ENCODE results near the gene MCM3AP.

Gene MCM3AP

DNA sequence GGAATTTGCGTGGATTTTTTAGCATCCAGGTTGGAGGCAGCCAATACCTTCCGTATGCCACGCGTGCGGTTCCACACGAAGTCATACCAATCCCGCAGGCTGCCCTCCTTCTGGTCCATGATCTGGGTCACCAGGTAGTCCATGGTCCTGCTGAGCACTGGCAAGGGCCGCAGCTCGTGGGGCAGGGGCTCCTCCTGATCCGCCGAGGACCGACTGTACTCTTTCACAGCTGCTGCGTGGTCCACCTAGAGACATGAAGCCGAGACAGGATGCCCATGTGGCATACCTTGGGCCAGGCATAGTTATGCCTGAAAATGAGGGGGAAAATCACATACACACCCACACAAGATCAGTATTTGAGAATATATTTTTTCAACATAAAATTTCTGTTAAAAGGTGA is 12.1 kb downstream of the MCM3AP start:
- no peak for DNase-seq (ENCODE audit: low read depth)

DNA sequence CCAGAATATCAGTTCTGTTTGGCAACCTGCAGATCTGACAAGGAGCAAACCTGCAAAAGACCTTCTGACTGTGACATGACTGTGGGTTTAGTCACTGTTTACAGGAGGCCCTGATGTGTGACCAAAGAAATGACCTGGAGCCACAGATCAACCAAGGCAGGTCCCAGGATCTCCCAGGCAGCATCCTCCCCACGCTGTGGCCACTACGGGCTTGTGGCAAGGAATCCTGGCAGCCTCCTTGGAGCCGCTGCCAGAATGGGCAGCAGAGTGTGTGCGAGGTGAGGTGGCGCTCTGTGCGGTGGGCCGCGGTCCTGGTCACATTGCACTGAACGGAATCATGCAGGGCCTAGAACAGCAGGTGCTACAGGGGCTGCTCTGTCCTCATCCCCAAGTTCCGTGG is 15.9 kb downstream of the MCM3AP start:
- DNase-seq (ENCODE audit: low read depth) = no peak

DNA sequence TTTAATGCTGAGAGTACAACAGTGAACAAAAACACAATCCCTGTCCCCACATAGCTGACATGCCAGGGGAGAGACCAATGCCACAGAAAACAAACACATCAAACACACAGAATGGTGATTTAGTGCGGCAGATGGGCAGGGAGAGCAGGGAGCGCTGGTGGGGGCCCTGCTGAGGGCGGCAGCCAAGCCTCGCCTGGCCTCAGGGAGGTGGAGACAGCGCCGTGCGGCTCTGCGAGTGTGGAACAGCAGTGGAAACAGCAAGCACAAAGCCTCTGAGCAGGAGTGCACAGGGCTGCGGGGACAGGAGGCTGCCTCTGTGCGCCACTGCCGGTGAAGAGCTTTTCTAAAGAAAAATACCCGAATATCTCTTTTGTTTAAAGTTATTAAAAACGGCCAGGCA is 17.0 kb downstream of the MCM3AP start:
- DNase-seq (ENCODE audit: low read depth) = no peak

- no peak for DNase-seq (ENCODE audit: low read depth)
Measured at GRCh38 chr21:46266946-46267345, 18.5 kb downstream of the MCM3AP start.

- DNase-seq (ENCODE audit: low read depth) = no peak
Measured at GRCh38 chr21:46265736-46266525, 19.5 kb downstream of the MCM3AP start.

DNA sequence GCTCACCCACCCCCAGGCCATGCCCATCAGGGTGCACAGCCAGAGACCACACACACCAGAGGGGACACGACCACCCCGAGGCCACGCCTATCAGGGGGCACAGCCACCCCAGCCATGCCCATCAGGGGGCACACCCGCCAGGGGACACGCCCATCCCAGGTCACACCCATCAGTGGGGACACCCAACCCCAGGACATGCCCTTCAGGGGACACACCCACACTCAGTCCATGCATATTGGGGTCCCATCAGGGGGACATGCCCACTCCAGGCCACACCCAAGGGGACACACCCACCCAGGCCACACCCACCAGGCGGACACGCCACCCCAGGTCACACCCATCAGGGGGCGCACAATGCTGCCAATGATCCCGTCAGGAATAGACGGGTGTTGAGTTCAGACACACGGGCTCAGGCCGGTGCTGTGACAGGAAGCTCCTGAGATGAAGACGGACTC is 20.7 kb downstream of the MCM3AP start:
- DNase-seq (ENCODE audit: low read depth) = no peak

GRCh38 chr21:46264046-46264689 is 21.2 kb downstream of the MCM3AP start:
- no peak for DNase-seq (ENCODE audit: low read depth)

- no peak for DNase-seq (ENCODE audit: low read depth)
Measured at GRCh38 chr21:46256501-46256994, 28.9 kb downstream of the MCM3AP start.

DNA sequence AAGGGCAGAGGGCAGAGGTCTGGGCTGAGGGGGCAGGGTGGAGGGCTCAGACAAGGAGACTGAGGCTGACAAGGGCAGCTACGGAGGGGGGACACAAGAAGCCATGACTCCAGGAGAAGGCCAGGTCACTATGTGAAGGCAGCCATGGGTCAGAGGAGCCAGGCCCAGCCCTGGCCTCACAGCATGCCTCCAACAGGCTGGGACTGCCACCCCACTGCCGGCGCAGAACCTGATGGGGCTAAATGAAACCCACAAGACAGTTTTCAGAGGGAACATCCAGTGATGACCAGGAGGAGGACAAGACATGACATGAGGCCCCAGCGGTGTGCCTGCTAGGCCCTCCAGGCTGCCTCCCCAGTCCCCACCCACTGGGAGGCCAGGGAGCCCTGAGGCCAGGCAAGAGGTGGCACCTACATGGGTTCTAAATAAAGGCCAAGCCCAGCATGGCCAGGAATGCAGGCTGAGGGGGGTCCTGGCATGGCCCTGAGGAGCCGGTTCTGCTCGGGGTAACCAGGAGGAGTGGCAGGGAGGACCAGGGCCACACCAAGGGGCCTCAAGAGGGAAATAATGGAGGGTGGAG is 29.6 kb downstream of the MCM3AP start:
- no peak for DNase-seq (ENCODE audit: low read depth)

GRCh38 chr21:46255166-46255565 is 30.2 kb downstream of the MCM3AP start:
- no peak for DNase-seq (ENCODE audit: low read depth)

DNA sequence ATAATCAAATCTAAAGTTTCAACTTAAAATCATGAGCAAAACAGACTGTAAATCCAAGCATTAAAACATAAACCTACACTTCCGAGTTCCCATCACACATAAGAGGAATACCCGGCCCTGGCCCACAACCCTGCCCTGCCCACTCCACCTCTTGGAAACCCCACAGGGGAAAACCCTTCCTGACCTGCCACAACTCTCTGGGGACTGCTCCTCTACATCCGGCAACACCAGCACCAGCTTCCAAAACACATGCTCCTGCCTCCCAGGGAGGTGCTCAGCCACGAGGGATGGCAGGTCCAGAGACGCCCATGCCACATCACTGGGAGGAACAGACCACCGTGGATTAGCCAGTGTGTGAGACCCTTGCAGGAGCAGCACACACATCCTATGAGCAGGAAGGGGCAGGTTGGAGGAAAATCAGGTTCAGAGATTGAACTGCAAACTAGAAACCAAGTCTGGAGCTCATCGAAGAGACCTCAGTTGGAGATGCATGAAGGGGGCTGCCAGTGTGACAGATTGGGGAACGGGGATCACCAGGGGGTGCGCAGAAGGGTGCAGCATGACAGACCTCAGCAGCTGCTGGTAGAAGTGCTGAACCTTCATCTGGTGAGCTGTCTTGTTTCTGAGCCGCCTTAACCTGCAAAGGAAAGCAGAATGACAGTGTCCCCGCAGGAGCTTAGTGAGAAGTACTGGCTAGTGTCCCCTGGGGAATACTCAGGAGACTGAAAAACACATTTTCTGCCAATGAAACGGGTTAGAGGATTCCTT is 31.0 kb downstream of the MCM3AP start:
- no peak for DNase-seq (ENCODE audit: low read depth)

- DNase-seq (ENCODE audit: low read depth) = no peak
Measured at GRCh38 chr21:46253610-46254124, 31.7 kb downstream of the MCM3AP start.

DNA sequence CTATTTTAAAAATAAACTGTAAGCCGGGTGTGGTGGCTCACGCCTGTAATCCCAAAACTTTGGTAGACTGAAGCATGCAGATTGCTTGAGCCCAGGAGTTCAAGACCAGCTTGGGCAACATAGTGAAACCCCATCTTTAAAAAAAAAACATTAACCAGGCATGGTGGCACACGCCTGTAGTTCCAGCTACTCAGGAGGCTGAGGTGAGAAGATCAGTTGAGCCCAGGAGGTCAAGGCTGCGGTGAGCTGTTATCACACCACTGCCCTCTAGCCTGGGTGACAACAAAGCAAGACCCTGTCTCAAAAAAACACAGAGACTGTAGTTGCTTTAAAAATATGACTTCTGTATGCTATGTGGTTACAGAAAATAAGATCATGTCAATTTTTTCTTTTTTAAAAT is 32.6 kb downstream of the MCM3AP start:
- DNase-seq (ENCODE audit: low read depth) = no peak

- no peak for DNase-seq (ENCODE audit: low read depth)
Measured at GRCh38 chr21:46250146-46250725, 35.2 kb downstream of the MCM3AP start.

- DNase-seq (ENCODE audit: low read depth) = no peak
Measured at GRCh38 chr21:46248827-46249226, 36.6 kb downstream of the MCM3AP start.

DNA sequence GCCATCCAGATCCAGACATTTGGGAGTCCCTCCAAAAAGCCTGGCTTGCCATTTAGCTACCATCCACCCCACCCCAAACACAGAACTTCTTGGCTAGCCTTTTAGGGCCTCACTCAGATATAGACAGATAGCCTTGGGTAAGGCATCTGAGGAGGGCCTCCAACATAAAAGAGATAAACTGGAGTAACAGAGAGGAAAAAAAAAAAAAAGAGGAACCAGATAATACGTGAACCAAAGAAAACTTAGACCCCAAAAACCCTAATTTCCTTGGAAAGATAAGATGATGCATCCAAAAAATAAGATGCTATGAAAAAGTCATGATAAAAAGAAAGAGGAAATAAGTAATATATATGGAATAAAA is 37.0 kb downstream of the MCM3AP start:
- DNase-seq (ENCODE audit: low read depth) = no peak

- no peak for DNase-seq (ENCODE audit: low read depth)
Measured at GRCh38 chr21:46247699-46248421, 37.6 kb downstream of the MCM3AP start.

DNA sequence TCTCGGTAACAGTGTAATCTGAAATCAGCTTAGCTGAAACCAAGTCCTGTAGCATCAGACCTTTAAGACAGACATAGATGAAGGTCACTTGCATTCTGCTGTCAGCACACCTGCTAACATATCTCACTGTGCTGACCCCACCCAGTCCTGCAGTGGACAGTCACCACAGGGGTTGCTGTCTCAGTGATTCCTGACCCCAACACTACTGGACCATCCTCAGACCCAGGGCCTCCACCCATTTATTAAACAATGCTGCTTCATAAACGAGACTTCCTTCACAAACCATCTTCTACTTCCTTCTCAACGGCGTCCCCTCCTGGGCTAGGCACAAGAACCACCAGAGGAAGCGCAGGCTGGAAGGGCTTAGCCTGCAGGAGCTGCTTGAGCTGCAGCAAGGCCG is 39.1 kb downstream of the MCM3AP start:
- DNase-seq (ENCODE audit: low read depth) = no peak

DNA sequence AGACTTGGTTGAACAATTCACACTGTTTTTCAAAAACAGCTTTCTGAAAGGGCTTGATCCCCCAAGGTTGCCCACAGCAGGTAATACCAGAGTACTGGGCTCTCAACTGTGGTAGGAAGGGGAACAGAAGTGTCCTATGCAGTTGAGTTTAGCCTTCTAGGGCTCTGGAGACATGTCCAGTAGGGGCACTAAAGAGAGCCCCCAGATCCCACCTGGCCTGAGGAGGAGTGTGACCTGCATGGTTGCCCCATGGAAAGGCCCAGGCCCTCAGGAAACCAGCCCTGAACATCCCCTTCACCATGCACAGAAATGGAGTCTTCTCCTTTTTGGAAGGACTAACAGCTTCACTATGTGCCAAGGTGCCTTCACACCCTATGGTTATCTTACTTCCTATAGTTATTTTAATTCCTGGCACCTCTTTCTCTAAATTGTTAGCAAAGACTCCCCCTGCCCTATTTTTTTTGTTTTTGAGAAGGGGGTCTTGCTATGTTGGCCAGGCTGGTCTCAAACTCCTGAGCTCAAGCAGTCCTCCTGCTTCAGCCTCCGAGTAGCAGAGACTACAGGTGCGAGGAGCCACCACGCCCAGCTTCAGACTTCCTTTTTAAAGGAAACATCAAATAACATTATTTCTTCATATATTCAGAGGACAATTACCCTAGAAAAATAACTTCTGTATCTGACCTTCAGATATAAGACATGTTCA is 40.0 kb downstream of the MCM3AP start:
- DNase-seq (ENCODE audit: low read depth) = no peak

GRCh38 chr21:46244602-46245001 is 40.8 kb downstream of the MCM3AP start:
- DNase-seq (ENCODE audit: low read depth) = no peak

GRCh38 chr21:46243960-46244361 is 41.5 kb downstream of the MCM3AP start:
- DNase-seq (ENCODE audit: low read depth) = no peak

Measured in fibroblast of the conjunctiva (primary cell).